DMS 273 (cell line): ENCODE data around the gene ENDOG.
A peak's percentile ranks its signal among the peaks of the same experiment; 100 is the strongest.
"Not testable (repeated sequence)": the region's sequence is repeated elsewhere in the genome, so short reads cannot be mapped to it uniquely, and the experiment has no call there.

Experiments used
- DNase-seq: peaks from one replicate; lab custom pipeline; 2025; ENCODE audit not compliant: unreplicated experiment; lab: John Stamatoyannopoulos, UW

The ENDOG gene

DNA sequence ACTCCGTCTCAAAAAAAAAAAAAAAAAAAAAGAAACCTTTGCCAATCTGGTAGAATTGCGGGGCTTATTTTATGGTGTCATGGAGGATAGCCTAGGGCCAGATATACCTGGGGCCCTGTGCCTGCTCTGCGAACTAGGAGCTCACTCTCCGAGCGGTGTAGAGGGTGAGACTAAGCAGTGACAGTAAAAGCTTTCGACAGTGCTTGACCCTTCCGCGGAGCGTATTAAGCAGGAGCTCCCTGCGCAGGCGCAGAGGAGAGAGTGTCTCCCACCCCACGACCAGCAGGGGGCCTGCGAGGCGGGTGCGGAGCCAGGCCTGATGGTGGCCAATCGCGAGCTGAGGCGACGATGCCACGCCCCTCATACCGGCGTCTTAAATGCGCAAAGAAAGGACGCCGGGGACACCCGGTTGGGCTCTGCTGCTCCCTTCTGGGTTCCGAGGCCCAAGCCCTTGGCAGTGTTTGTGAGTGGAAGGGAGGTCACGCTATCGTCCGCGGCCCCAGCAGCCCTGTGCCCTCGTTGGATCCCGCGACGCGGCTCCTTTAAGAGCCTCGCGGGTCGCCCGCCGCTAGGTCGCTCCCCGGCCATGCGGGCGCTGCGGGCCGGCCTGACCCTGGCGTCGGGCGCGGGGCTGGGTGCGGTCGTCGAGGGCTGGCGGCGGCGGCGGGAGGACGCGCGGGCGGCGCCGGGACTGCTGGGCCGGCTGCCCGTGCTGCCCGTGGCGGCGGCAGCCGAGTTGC is at the start of gene ENDOG:
ENDOG (plus strand) TSS at position 402 of the 740 bp plus-strand sequence; CDS start at position 587, 185 bp downstream.
- DNase-seq: peak; percentile 99

DNA sequence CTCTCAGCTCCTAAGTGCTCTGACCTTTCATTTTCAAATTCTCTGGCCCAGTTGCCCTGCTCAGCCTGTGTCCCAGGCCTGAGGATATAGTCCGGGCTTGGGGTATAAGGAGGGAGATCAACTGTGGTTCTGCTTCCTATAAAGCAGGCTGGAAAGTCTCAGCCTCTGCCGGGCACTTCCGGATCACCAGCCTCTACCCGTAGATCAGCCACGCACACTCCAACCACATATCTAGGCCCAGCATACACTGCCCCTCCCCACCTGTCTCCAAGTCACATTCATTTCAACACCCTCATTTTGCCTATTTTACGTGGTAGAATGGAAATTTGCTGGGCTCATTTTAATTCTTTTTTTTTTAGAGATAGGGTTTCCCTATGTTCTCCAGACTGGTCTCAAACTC is 49.7 kb upstream of the ENDOG start:
- no peak for DNase-seq

DNA sequence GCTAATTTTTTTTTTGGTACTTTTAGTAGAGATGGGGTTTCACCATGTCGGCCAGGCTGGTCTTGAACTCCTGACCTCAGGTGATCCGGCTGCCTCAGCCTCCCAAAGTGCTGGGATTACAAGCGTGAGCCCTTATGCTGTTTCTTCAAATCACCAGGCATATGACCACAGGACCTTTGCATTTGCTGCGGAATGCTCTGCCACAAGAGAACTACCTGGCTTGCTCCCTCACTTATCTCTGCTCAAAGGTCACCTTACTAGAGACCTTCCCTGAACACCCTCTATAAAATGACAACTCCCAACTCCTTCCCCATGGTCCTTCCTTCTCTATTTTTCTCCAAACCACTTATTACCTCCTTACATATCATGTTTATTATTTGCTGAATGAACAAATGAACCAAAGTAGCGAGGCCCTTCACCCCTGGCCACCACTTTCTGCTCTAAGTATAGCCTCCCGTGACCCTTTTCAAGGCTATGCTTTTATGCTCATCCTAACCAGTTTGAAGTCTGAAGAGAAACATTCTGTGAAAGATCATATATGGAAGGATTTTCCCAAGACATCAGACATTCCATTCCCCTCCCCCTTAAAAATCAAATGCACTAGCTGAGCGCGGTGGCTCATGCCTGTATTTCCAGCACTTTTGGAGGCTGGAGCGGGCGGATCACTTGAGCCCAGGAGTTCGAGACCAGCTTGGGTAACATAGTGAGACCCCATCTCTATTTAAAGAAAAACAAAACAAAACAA is 47.8 kb upstream of the ENDOG start:
- DNase-seq: no peak

DNA sequence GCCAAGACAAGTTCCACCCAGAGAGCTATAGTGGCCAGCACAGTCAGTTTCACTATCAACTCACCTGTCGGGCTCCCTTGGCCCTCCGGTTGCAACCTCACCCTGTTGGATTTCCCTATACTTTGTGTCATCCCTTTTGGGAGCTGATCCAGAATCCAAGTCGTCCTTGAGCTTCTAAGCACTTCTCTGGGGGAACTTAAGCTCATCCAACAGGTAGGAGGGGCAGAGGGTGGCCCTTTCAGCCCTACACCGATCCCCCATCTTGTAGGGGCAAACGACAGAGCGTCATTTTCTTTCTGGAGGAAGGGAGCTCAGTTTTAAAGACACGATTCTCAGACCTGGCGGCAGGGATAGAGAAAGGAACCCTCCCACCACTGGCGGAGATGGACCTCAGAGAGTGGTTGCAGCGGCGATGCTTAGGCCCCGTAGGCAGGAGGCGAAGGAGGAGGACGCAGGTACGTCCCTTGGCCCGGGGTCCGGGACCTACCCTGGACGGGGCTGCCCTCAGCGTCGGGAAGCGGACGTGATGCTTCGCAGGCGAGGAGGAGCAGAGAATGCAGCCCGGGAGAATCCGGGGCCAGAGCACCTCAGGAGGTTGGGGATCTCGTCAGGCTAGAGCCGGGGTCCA is 47.1 kb upstream of the ENDOG start:
- DNase-seq: peak; percentile 66

DNA sequence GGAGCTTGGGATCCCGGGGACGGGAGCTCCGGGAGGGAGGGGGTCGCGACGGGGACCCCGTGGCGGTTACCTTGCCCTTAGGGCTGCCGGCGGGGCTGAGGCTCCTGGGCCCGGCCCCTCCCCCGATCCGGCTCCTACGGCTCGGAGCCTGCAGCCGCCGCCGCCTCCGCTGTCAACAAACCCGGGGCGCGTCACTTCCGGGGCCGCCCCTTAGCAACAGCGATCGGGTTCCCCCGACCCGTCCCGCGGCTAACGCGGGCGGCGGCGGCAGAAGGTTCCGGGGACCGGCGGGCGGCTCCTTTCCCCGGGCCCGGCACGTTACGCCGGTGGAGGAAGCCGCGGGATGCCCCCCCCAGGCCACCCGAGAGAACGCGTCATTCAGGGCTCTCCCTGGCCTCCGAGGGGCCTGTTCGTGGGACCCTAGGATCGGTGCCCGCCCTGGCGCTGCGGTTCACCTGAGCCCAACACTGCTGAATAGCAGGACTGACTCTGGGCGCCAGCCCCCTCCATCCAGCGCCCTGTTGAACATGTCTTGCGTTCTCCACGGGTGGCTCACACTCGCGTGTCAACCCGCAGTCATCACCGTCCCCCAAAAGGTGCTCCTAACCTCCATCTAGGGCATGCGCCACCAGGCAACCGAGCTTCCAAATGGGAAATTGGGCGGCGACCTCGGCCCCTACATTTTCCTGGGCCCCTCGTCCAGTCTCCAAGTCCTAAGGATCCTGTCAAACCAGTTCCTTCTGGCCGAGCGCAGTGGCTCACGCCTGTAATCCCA is 46.4 kb upstream of the ENDOG start, which contains the start of gene ZER1:
ZER1 (minus strand) TSS at position 183 of the 775 bp plus-strand sequence. CDS start 16,362 bp downstream, outside the sequence.
- peak; percentile 96 for DNase-seq

DNA sequence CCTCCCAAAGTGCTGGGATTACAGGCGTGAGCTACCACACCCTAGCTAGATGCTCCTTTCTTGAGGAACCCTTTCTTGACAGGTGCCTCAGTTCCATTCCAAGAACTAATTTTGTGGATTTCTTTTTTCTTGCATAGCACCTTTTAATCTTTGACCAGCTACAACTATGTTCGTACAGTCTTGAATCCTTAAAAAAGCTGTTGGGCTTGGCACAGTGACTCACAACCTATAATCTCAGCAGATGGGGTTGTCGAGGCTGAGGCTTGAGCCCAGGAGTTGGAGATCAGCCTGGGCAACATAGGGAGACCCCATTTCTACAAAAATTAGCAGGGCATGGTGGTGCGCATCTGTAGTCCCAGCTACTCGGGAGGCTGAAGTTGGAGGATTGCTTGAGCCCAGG is 45.3 kb upstream of the ENDOG start:
- DNase-seq: no peak

DNA sequence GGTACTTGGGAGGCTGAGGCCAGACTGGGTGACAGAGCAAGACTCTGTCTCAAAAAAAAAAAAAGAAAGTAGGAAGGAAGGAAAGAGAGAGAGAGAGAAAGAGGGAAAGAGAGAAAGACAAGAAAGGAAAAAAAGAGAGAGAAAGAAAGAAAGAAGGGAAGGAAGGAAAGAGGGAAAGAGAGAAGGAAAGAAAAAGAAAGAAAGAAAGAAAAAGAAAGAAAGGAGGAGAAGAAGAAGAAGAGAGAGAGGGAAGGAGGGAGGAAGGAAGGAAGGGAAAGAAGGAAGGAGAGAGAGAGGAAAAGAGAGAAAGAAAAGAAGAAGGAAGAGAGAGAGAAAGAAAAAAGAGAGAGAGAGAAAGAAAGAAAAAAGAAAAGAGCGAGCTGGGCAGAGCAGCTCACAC is 43.5 kb upstream of the ENDOG start:
- DNase-seq: no peak

DNA sequence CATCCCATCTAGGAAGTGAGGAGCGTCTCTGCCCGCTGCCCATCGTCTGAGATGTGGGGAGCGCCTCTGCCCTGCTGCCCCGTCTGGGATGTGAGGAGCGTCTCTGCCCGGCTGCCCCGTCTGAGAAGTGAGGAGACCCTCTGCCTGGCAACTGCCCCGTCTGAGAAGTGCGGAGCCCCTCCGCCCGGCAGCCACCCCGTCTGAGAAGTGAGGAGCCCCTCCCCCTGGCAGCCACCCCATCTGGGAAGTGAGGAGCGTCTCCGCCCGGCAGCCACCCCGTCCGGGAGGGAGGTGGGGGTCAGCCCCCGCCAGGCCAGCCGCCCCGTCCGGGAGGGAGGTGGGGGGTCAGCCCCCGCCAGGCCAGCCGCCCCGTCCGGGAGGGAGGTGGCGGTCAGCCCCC is 38.2 kb upstream of the ENDOG start:
- not testable (repeated sequence) for DNase-seq

DNA sequence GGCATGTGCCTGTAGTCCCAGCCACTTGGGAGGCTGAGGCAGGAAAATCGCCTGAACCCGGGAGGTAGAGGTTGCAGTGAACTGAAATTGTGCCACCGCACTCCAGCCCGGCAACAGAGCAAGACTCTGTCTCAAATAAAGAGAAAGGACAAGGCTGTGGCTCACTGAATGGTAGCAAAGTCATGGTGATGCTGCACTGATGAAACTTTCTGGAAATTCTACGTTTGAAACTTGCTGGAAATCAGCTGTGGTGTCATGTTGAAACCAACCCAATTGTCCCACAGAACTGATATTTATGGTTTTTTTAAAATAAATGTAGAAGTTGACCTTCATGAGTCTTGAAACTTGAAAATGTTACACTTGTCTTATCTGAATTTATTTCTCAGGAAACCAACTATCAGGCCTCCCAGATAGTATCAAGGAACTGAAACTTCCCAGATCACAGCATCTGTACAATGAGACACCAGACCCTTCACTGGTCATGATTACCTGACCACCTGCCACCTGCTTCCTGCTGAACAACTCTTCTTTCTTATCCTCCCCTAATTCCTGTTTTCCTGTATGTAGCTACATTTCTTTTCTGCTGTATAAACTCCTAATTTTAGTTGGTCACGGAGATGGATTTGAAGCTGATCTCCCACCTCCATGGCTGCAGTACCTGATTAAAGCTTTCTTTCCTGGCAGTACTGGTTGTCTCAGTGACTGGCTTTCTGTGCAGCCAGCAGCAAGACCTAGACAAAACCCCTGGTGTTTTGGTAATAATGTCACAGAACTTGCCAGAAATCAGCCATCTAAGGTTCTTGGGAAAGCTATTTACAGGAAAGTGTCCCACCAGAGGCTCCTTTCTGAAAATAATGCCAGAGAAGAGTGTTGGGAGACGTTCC is 36.9 kb upstream of the ENDOG start:
- DNase-seq: no peak

DNA sequence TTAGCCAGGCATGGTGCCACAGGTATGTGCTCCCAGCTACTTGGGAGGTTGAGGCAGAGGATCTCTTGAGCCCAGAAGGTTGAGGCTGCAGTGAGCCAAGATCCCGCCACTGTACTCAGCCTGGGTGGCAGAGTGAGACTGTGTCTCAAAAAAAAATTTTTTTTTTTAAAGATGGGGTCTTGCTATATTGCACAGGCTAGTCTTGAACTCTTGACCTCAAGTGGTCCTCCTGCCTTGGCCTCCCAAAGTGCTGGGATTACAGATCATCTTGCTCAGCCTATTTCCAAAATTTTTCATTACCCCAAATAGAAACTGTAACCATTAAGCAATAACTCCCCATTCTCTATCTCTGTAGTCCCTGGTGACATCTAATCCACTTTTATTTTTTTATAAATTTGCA is 35.6 kb upstream of the ENDOG start:
- DNase-seq: no peak

DNA sequence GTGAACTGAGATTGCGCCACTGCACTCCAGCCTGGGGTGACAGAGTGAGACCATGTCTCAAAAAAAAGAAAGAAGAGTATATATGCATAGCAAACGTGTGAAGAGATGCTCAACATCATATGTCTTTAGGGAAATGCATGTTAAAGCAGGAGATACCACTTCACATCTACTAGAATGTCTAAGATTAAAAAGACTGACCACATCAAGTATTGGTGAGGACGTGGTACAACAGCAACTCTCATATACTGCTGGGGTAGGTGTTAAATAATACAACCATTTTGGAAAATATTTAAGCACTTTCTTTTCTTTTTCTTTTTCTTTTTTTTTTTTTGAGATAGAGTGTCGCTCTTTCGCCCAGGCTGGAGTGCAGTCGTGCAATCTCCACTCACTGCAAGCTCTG is 32.9 kb upstream of the ENDOG start:
- DNase-seq: no peak

DNA sequence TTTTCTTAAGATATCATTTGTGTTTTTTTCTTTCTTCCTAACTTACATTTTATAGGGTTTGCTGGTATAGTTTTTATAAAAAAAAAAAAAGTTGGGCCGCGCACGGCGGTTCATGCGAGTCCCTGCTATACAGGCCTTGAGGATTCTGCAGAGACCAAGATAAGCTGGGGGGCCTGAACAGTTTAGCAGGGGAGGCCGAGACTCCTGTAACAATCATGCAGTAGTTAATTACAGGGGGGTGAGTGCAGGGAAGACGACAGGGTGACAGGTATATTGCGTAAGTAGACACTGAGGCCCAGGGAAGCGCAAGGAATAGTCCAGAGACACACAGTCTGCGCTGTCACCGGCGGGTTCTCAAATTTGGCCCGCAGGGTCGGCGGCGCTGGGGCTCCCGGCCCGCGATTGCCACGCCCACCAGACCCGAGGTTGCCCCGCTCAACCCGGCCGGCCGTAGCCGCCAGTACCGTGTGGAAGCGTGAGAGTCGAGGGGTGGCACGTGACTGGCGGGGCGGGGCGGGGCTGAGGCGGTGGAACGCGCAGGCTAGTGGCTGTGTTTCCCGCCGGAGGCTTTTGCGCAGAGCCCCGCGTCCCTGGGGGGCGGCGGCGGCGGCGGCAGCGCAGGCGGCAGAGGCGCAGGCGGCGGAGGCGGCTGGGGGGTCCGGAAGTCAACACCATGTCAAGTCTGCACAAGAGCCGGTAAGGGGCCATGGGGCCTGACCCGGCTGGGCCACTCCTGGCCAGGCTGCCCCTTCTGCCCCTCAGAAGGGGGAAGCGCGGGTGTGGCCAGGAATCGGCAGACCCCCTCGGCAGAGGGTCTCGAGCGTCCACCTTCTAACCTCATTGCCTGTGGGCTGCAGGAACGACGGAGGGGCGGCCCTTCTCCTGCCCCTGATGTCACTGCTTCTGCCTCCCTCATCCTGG is 31.4 kb upstream of the ENDOG start, which contains the start of gene TBC1D13:
TBC1D13 (plus strand) TSS at position 573 of the 921 bp plus-strand sequence; CDS start at position 674, 101 bp downstream.
- DNase-seq: peak; percentile 93

DNA sequence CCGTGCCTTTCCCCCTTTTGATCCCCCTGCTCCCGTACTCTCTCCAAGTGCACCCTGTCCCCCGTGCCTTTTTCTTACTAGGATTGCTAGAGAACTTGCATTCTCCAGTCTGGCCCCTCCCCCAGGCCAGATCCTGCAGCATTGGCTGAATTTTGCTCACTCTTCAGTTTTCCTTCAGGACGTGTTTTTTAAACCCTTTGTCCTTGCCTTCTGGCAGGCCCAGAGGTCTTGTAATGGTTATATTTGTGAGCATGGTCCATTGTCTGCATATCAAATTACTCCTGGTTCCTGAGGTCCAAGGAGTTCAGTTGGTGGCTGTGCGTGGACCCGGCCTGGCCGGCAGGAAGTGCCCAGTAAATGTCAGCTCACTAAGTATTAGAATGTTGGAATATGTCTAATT is 30.6 kb upstream of the ENDOG start:
- DNase-seq: peak; percentile 24

DNA sequence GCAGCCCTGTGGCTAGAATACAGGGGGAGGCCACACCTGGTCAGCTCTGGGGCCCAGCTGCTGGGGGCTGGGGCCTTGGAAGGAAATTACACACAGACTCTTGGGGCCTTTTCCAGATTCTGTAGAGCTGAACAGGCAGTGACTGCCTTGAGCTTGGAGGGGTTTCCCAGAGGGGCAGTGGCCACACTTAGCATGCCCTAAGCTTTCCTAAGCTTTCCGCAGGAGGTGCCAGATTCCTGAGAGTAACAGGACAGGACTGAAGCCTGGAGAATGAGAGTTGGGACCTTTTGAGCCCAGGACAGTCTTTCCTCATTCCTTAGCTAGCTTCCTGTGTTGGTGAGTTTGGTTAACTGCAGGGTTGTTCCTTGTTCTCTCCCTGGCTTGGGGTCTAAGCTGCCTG is 29.9 kb upstream of the ENDOG start:
- no peak for DNase-seq

DNA sequence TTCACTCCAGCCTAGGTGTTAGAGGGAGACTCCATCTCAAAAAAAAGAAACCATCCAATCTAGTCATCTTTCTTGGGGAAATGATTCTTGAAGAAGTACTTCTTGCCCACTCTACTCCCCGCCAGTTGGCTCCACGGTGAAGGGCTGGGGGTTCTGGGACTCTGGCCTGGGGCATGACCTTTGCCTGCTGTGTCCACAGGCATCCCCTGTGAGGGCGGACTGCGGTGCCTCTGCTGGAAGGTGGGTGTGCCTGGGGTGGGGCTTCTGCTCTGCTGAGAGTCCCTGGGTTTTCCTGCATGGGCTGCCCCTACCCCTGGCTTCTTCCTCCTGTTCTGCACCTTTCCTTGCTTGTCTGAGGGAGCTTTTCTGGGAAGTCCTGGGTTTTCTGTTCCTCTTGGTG is 27.8 kb upstream of the ENDOG start:
- DNase-seq: no peak

DNA sequence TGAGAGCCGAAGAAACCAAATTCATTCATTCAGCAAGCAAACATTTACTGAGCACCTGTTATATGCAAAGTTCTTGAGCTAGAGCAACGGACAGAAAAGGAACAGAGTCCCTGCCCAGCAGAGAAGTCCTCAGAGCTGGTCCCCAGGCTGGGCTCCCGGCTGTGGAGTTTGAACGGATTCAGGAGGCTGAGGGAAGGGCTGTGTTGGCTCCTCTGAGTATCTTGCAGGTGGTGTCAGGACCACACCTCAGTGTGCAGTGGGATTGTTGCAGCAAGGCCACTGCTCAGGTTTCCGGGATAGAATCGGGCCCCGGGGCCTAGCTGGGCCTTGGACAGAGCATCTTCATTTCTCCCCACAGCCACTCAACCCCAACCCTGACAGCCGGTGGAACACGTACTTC is 26.2 kb upstream of the ENDOG start:
- DNase-seq: no peak

DNA sequence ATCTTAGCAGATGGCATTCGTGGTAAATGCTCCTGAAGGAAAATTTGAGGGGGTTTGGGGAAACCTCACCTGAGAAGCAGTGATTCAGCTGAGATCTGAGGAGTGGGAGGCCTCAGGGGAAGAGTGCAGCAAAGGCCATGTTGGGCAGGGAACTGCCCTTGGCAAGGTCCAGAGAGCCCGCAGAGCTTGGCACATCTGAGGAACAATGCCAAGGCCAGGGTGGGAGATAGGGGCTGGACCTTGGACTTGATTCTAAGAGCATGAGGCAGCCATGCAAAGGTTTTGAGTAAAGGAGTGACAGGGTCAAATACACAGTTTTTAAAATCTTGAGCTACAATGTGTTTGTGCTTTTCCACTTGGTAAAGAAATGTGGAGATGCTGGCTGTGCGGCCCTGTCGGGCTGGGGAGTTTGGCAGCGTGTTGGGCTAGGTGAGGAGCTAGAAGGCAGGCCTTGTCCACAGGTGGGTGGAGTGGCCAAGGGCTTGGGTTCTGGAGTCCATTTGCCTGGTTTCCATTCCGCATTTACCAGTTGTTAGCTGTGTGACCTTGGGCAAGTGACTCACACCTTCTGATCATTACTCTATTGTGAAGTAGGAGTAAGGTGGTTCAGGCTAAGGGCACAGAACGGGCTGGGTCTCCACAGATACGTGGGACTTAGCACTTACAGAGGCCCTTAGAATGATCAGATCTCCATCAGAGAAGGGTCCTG is 25.2 kb upstream of the ENDOG start:
- no peak for DNase-seq

DNA sequence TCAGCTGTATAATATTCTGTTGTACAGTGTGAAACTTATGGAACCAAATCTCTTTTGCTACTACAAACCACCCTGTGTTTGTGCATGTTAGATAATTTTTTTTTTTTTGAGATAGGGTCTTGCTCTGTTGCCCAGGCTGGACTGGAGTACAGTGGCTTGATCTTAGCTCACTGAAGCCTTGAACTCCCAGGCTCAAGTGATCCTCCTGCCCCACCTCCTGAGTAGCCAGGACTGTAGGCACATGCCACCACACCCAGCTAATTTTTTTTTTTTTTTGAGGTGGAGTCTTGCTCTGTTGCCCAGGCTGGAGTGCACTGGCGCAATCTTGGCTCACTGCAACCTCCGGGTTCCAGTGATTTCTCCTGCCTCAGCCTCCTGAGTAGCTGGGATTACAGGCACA is 23.3 kb upstream of the ENDOG start:
- DNase-seq: not testable (repeated sequence)
